Esophagus (tissue), 2 donors: ENCODE measurements around the gene PLEKHF1. TPM values are rescaled to one million over a fixed set of nuclear protein-coding genes. Genes with fewer than 3 reads are reported as not detected.
A peak's percentile ranks its signal among the peaks of the same experiment; 100 is the strongest.

Experiments
- H3K27ac ChIP-seq, 2 donors: one replicate each; pipeline ENCODE4 v1.5.1; 2013; ENCODE audit warnings: low read depth in 2 of 2, mild to moderate bottlenecking in 2 of 2, inconsistent platforms in 1 of 2, low read length in 1 of 2, moderate library complexity in 1 of 2
- H3K27me3 ChIP-seq, 2 donors: one replicate each; pipeline ENCODE4 v1.6.1; 2013; ENCODE audit warnings: low read length in 2 of 2, control low read depth in 1 of 2, mild to moderate bottlenecking in 1 of 2; ENCODE audit not compliant: insufficient read depth in 2 of 2, control insufficient read depth in 1 of 2
- H3K36me3 ChIP-seq, 2 donors: one replicate each; pipeline ENCODE4 v1.6.1; 2013; ENCODE audit warnings: low read length in 1 of 2; ENCODE audit not compliant: control insufficient read depth in 2 of 2, insufficient read depth in 2 of 2
- H3K4me1 ChIP-seq, 2 donors: one replicate each; pipeline ENCODE4 v1.6.1; 2013; ENCODE audit warnings: low read length in 1 of 2; ENCODE audit not compliant: control insufficient read depth in 2 of 2, insufficient read depth in 2 of 2
- H3K4me3 ChIP-seq, 2 donors: one replicate each; pipeline ENCODE4 v1.5.1; 2013; ENCODE audit warnings: low read length in 2 of 2, mild to moderate bottlenecking in 2 of 2, low read depth in 1 of 2, moderate library complexity in 1 of 2
- H3K9me3 ChIP-seq, 2 donors: one replicate each; pipeline ENCODE4 v1.6.1; 2013; ENCODE audit warnings: mild to moderate bottlenecking in 2 of 2, low read depth in 1 of 2, low read length in 1 of 2, moderate library complexity in 1 of 2; ENCODE audit not compliant: control insufficient read depth in 2 of 2, insufficient read depth in 1 of 2
- WGBS, 2 donors: extraction: QIAGEN DNeasy Blood & Tissue Kit; methylation state at CpG; one replicate each; pipeline ENCODE4 v1.1.7; 2013; 5-methylcytosine and 5-hydroxymethylcytosine counted together
- polyA plus RNA-seq, 2 donors: library from polyadenylated mRNA; stranded (reverse); fragments of 200-250 nt; gene quantifications; one replicate each; pipeline ENCODE4 v1.2.3, GENCODE V29; 2013
- donor health status: healthy with polysubstance abuse.
- donor health status: Bipolar disorder and iron deficiency.

The PLEKHF1 gene
- 10 to 100 TPM; 15.1 to 33.6 TPM for polyA plus RNA-seq

- Histone ChIP-seq H3K27me3 (no peaks in the 10 kb centered on the region), H3K27ac (peak within 1 kb of the TSS; percentile 78 to 89), H3K4me3 (peak within 1 kb of the TSS; percentile 84 to 86), H3K36me3 (no peaks in the 10 kb centered on the region), H3K9me3 (no peaks in the 10 kb centered on the region), H3K4me1 (peaks cover 14 to 25% of the 10 kb centered on the region in 2 donors)
- 0 to 1% methylated on average over 66 to 75 of the region's 75 CpGs for WGBS, 2 donors
Observed at GRCh38 chr19:29665215-29665825, at the start of gene PLEKHF1. PLEKHF1 (plus strand) TSS chr19:29665461; CDS start chr19:29673840, 8,379 bp downstream.

- Histone ChIP-seq H3K9me3 (no peaks in the 10 kb centered on the region), H3K27me3 (no peaks in the 10 kb centered on the region), H3K27ac (no peak overlapping the region), H3K4me1 (no peaks in the 10 kb centered on the region), H3K4me3 (no peak overlapping the region), H3K36me3 (peaks cover 26 to 45% of the 10 kb centered on the region in 2 donors)
- WGBS, 2 donors: 86 to 92% methylated on average over 10 of the region's 10 CpGs
Observed at GRCh38 chr19:29615891-29616425, 49.3 kb upstream of the PLEKHF1 start.

- Histone ChIP-seq H3K27ac (no peak overlapping the region), H3K36me3 (peaks cover 24 to 39% of the 10 kb centered on the region in 2 donors), H3K9me3 (no peaks in the 10 kb centered on the region), H3K27me3 (no peaks in the 10 kb centered on the region), H3K4me1 (no peaks in the 10 kb centered on the region), H3K4me3 (no peak overlapping the region)
- 89 to 91% methylated on average over 16 of the region's 16 CpGs for WGBS, 2 donors
Observed at GRCh38 chr19:29616541-29616940, 48.7 kb upstream of the PLEKHF1 start.

GRCh38 chr19:29617366-29618266 is 47.6 kb upstream of the PLEKHF1 start:
- H3K4me3 ChIP-seq: no peak overlapping the region
- WGBS, 2 donors: 81 to 85% methylated on average over 16 of the region's 16 CpGs

GRCh38 chr19:29618434-29618833 is 46.8 kb upstream of the PLEKHF1 start:
- WGBS, 2 donors: 82 to 84% methylated on average over 7 of the region's 7 CpGs

More at GRCh38 chr19:29617366-29618266, 47.6 kb upstream of the PLEKHF1 start:
- H3K36me3 ChIP-seq: peaks cover 14 to 28% of the 10 kb centered on the region in 2 donors
- H3K27me3 ChIP-seq: no peaks in the 10 kb centered on the region
- H3K9me3 ChIP-seq: no peaks in the 10 kb centered on the region
- no peaks in the 10 kb centered on the region for H3K4me1 ChIP-seq
- H3K27ac ChIP-seq: no peak overlapping the region

GRCh38 chr19:29618871-29619270 is 46.4 kb upstream of the PLEKHF1 start:
- Histone ChIP-seq H3K27me3 (no peaks in the 10 kb centered on the region), H3K27ac (no peak overlapping the region), H3K4me3 (no peak overlapping the region), H3K9me3 (no peaks in the 10 kb centered on the region), H3K36me3 (peaks cover 2 to 16% of the 10 kb centered on the region in 2 donors), H3K4me1 (no peaks in the 10 kb centered on the region)
- 53 to 54% methylated on average over 7 of the region's 7 CpGs for WGBS, 2 donors

More at GRCh38 chr19:29618434-29618833, 46.8 kb upstream of the PLEKHF1 start:
- Histone ChIP-seq H3K27ac (no peak overlapping the region), H3K4me3 (no peak overlapping the region), H3K9me3 (no peaks in the 10 kb centered on the region), H3K4me1 (no peaks in the 10 kb centered on the region), H3K36me3 (peaks cover 6 to 20% of the 10 kb centered on the region in 2 donors), H3K27me3 (no peaks in the 10 kb centered on the region)

GRCh38 chr19:29620931-29621351 is 44.3 kb upstream of the PLEKHF1 start:
- Histone ChIP-seq H3K4me3 (no peak overlapping the region), H3K9me3 (no peaks in the 10 kb centered on the region), H3K4me1 (peaks cover 0 to 3% of the 10 kb centered on the region in 2 donors), H3K27ac (no peak overlapping the region), H3K27me3 (no peaks in the 10 kb centered on the region), H3K36me3 (peaks cover 0 to 10% of the 10 kb centered on the region in 2 donors)
- 63 to 67% methylated on average over 15 of the region's 15 CpGs for WGBS, 2 donors

- WGBS, 2 donors: 73 to 80% methylated on average over 23 of the region's 23 CpGs
- Histone ChIP-seq H3K4me1 (peaks cover 0 to 3% of the 10 kb centered on the region in 2 donors), H3K27me3 (no peaks in the 10 kb centered on the region), H3K4me3 (no peak overlapping the region), H3K36me3 (no peaks in the 10 kb centered on the region), H3K27ac (no peak overlapping the region), H3K9me3 (no peaks in the 10 kb centered on the region)
Observed at GRCh38 chr19:29622166-29623070, 42.8 kb upstream of the PLEKHF1 start.
